ENCODE results near the gene DOCK4. TPM values are rescaled to one million over a fixed set of nuclear protein-coding genes. Genes with fewer than 3 reads are reported as not detected.
A peak's percentile ranks its signal among the peaks of the same experiment; 100 is the strongest.

The DOCK4 gene
- total RNA-seq, 1 donor from 2014 or later, result 60.3 TPM

DNA sequence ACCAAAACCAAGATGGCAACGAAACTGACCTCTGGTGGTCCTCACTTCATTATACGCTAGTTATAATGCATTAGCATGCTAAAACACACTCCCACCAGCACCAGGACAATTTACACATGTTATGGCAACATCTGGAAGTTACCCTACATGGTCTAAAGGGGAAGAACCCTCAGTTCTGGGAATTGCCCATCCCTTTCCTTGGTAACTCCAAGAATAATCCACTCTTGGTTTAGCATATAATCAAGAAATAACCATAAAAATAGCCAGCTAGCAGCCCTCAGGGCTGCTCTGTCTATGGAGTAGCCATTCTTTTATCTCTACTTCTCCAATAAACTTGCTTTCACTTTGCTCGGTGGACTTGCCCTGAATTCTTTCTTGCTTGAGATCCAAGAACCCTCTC, 191.1 kb downstream of the DOCK4 start:
- no peak overlapping the region for H3K4me3 Mint-ChIP-seq (ENCODE audit: unreplicated experiment)
- no peaks in the 10 kb centered on the region for H3K36me3 Mint-ChIP-seq (ENCODE audit: unreplicated experiment)
- TF ChIP-seq, protein P1, sequence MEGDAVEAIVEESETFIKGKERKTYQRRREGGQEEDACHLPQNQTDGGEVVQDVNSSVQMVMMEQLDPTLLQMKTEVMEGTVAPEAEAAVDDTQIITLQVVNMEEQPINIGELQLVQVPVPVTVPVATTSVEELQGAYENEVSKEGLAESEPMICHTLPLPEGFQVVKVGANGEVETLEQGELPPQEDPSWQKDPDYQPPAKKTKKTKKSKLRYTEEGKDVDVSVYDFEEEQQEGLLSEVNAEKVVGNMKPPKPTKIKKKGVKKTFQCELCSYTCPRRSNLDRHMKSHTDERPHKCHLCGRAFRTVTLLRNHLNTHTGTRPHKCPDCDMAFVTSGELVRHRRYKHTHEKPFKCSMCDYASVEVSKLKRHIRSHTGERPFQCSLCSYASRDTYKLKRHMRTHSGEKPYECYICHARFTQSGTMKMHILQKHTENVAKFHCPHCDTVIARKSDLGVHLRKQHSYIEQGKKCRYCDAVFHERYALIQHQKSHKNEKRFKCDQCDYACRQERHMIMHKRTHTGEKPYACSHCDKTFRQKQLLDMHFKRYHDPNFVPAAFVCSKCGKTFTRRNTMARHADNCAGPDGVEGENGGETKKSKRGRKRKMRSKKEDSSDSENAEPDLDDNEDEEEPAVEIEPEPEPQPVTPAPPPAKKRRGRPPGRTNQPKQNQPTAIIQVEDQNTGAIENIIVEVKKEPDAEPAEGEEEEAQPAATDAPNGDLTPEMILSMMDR (IDR thresholded peaks at IDR 0.05; ENCODE audit: partially characterized antibody, unreplicated experiment), result no peak
- H3K9me3 Mint-ChIP-seq (ENCODE audit: unreplicated experiment), result peaks cover 2% of the 10 kb centered on the region
- DNase-seq, result no peak
- H3K4me1 Mint-ChIP-seq (ENCODE audit: low read depth, unreplicated experiment), result peaks cover 7% of the 10 kb centered on the region
- H3K27ac Mint-ChIP-seq (ENCODE audit: unreplicated experiment), result no peak overlapping the region
- no peaks in the 10 kb centered on the region for H3K27me3 Mint-ChIP-seq (ENCODE audit: unreplicated experiment)

DNA sequence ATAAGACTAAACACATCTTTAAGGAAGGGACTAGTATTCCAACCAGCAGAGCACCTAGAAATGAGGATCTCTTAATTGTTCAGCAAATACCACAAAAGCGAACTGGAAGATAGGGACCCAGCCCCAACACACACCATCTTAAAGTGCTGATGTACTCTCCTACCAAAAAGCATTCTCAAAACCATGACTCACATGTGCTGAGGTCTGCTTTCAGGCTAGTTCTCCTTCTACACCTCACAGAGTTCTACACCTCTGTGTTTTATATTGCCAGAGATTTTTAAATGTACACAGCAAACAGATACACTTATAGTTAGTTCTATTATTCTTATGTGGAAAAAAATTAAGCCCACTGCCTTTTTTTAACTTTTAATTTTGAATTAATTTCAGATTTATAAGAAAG, 191.9 kb downstream of the DOCK4 start:
- no peak for DNase-seq
- TF ChIP-seq, protein P1 (IDR thresholded peaks at IDR 0.05; ENCODE audit: partially characterized antibody, unreplicated experiment), result no peak

DNA sequence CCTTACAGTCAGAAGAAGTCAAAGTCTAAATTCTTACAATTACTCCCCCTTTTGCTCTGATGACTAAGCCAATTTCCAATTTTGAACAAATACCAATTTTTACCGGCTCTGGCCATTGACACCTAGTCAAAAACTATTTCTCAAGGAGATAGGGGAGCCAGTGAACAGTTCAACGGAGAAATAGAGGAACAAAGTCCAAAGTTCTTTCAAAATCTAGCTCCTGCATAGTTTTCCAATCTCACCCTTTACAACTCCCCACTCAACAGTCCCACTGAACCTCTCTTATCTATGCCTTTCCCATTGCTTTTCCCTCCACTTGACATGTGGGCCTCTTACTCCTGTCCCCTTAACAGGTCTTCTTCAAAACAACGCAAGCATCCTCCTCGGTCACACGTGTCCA, 192.9 kb downstream of the DOCK4 start:
- Mint-ChIP-seq H3K9me3 (ENCODE audit: unreplicated experiment) (peaks cover 2% of the 10 kb centered on the region), H3K27ac (ENCODE audit: unreplicated experiment) (no peak overlapping the region), H3K27me3 (ENCODE audit: unreplicated experiment) (no peaks in the 10 kb centered on the region), H3K36me3 (ENCODE audit: unreplicated experiment) (no peaks in the 10 kb centered on the region), H3K4me1 (ENCODE audit: low read depth, unreplicated experiment) (peaks cover 7% of the 10 kb centered on the region), H3K4me3 (ENCODE audit: unreplicated experiment) (no peak overlapping the region)
- TF ChIP-seq, protein P1 (IDR thresholded peaks at IDR 0.05; ENCODE audit: partially characterized antibody, unreplicated experiment), result no peak
- no peak for DNase-seq

More for the DNA sequence above, 191.9 kb downstream of the DOCK4 start:
- no peak overlapping the region for H3K4me3 Mint-ChIP-seq (ENCODE audit: unreplicated experiment)
- H3K36me3 Mint-ChIP-seq (ENCODE audit: unreplicated experiment), result no peaks in the 10 kb centered on the region
- peaks cover 7% of the 10 kb centered on the region for H3K4me1 Mint-ChIP-seq (ENCODE audit: low read depth, unreplicated experiment)
- H3K9me3 Mint-ChIP-seq (ENCODE audit: unreplicated experiment), result peaks cover 2% of the 10 kb centered on the region
- no peaks in the 10 kb centered on the region for H3K27me3 Mint-ChIP-seq (ENCODE audit: unreplicated experiment)
- no peak overlapping the region for H3K27ac Mint-ChIP-seq (ENCODE audit: unreplicated experiment)

DNA sequence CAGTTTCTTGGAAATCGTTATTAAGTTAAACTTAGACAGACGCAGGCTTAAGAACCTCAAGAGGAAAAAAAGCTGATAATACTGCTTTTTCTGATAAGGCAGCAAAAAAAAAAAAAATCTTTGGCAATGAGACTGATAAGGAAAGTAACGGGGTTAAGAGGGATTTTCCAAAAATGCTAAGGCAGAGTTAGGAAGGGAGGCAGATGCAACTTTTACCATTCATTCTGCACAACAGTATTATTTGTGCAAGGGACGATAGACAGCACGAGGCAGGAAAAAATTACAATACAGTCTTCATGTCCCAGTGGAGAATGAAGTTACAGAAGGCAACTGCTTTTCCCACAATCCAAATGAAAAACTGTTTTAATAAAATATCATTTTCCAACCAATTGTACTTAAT, 194.0 kb downstream of the DOCK4 start:
- peaks cover 7% of the 10 kb centered on the region for H3K4me1 Mint-ChIP-seq (ENCODE audit: low read depth, unreplicated experiment)
- peaks cover 2% of the 10 kb centered on the region for H3K9me3 Mint-ChIP-seq (ENCODE audit: unreplicated experiment)
- DNase-seq, result no peak
- no peak overlapping the region for H3K4me3 Mint-ChIP-seq (ENCODE audit: unreplicated experiment)
- TF ChIP-seq, protein P1 (IDR thresholded peaks at IDR 0.05; ENCODE audit: partially characterized antibody, unreplicated experiment), result no peak
- no peaks in the 10 kb centered on the region for H3K36me3 Mint-ChIP-seq (ENCODE audit: unreplicated experiment)
- no peak overlapping the region for H3K27ac Mint-ChIP-seq (ENCODE audit: unreplicated experiment)
- H3K27me3 Mint-ChIP-seq (ENCODE audit: unreplicated experiment), result no peaks in the 10 kb centered on the region

DNA sequence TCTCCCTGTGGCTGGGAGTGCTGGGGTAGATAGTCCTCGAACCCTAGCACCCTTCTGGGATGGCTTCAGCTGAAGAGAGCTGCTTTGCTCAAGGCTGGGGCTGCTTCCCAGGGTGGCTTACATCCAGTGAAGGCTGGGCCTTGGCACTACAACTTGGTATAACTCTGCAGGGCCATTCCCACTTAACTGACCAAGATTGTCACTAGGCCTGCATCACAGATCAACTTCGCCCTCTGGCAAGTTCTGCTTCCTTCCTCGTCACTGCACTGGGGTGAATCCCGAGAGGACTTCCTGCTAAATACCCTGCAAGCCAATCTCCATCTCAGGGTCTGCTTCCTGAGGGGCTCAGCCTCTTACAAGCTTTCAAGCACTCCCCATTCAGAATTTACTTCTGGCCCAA, 195.2 kb downstream of the DOCK4 start:
- H3K9me3 Mint-ChIP-seq (ENCODE audit: unreplicated experiment), result peaks cover 2% of the 10 kb centered on the region
- peak overlapping the region; percentile 23 for H3K27ac Mint-ChIP-seq (ENCODE audit: unreplicated experiment)
- H3K4me1 Mint-ChIP-seq (ENCODE audit: low read depth, unreplicated experiment), result peaks cover 7% of the 10 kb centered on the region
- no peaks in the 10 kb centered on the region for H3K27me3 Mint-ChIP-seq (ENCODE audit: unreplicated experiment)
- TF ChIP-seq, protein P1 (IDR thresholded peaks at IDR 0.05; ENCODE audit: partially characterized antibody, unreplicated experiment), result no peak
- H3K4me3 Mint-ChIP-seq (ENCODE audit: unreplicated experiment), result no peak overlapping the region
- no peak for DNase-seq
- no peaks in the 10 kb centered on the region for H3K36me3 Mint-ChIP-seq (ENCODE audit: unreplicated experiment)
